HG02642 (cell line): ENCODE data around the gene SDK1.
"Not testable (repeated sequence)": the region's sequence is repeated elsewhere in the genome, so short reads cannot be mapped to it uniquely, and the experiment has no call there.

ENCODE experiments used
- ATAC-seq: cut with Tn5 transposase; IDR thresholded peaks from one replicate; pipeline ENCODE4 v1.9.1; 2021; ENCODE audit warnings: mild to moderate bottlenecking; ENCODE audit not compliant: unreplicated experiment, poor library complexity

The SDK1 gene

DNA sequence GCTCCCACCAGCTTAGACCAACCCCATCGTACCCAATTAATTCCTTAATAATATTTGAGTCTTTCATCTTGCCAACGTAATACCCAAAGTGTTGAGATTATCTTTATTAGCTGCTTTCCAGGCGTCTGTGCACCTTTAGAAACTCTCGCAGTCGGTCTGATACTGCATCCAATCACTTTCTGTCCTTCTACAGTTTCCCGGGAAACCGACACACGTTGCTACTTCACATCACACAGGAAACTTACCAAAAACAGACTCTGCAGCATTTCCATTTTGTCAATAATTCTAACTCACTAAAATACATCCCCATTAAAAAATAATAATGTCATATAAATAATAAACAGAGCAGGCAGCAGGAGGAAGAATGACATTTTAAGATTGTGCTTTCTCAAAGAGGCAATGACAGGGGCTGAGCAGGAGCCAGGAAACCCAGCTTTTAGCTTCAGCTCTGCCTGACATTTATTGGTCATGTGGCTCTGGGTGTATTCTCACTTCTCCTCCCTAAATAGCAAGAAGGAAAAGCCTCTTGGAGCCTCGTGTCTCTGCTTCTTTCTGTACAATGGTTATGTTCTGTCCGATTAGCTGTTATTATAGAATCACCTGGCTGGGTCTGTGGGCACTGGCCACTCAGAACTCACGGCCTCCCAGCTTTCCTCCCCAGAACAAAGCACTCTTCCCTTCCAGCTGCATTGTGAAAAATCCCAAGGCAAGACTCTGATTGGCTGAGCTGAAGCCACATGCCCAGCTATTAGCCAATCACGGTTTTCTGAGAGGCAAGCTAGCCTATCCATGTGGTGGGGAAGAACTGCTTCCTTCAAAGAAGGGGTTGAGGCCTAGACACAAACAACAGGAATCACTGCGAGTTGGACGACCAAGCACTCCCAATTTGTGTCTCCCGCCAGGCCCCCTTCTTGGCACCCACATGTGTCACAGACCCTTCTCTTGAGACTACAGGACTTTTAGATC, 956.4 kb downstream of the SDK1 start:
- no peak for ATAC-seq

DNA sequence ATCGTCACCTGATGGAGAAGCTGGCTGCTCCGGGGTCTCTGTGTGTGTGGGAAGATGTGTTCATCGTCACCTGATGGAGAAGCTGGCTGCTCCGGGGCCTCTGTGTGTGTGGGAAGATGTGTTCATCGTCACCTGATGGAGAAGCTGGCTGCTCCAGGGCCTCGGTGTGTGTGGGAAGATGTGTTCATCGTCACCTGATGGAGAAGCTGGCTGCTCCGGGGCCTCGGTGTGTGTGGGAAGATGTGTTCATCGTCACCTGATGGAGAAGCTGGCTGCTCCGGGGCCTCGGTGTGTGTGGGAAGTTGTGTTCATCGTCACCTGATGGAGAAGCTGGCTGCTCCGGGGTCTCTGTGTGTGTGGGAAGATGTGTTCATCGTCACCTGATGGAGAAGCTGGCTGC, 959.1 kb downstream of the SDK1 start:
- not testable (repeated sequence) for ATAC-seq

DNA sequence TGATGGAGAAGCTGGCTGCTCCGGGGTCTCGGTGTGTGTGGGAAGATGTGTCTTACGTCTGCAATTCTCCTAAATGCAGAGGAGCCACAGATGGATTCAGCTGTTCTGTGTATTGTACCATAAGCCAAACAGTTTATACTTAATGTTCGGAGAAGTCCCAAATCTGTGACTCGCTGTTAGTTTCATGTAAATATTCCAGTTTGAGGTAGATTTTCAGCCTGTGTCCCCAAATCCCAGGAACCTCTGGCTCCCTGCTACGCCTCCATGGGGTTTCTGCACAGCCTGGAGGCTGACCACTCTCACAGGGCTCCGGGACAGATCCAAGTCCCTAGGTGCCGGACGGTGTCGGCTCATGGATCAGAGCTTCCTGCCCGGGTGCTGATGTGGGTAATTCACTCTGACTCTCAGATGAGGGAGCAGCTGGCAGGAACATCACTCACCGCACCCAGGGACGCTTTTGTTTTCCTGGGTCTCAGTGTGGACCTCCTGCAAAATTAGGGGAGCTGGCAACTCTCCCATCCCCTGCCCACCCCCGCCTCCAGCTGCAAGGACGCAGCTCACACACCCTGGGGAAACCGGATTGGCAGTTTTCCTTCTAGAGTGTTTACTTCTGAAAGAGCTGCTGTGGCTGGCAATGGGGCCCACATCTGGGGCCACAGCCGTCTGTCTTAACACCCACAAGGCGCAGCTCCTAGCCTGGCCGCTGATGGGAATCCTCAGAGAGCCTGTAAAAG, 960.0 kb downstream of the SDK1 start:
- ATAC-seq: no peak

DNA sequence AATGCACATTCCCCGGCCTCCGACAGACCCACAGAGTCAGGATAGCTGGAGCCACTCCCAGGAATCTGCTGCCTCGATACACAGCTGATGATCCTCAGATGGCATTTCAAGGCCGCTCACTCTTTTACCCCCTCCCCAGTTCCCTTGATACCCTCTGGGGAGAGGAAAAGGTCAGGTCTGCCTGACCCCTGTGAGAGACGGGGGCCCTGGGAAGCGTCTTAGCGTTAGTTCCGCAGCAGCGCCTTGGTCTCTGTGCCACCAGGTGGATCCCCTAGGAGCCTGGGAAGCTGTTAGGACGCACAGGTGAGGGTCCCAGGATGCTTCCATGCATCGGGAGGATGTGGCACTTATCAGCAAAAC, 960.5 kb downstream of the SDK1 start:
- ATAC-seq: no peak

DNA sequence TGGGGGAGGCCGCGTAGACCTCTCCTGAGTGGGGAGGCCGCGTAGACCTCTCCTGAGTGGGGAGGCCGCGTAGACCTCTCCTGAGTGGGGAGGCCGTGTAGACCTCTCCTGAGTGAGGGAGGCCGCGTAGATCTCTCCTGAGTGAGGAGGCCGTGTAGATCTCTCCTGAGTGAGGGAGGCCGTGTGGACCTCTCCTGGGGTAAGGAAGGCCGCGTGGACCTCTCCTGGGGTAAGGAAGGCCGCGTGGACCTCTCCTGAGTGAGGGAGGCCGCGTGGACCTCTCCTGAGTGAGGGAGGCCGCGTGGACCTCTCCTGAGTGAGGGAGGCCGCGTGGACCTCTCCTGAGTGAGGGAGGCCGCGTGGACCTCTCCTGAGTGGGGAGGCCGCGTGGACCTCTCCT, 963.2 kb downstream of the SDK1 start:
- not testable (repeated sequence) for ATAC-seq

DNA sequence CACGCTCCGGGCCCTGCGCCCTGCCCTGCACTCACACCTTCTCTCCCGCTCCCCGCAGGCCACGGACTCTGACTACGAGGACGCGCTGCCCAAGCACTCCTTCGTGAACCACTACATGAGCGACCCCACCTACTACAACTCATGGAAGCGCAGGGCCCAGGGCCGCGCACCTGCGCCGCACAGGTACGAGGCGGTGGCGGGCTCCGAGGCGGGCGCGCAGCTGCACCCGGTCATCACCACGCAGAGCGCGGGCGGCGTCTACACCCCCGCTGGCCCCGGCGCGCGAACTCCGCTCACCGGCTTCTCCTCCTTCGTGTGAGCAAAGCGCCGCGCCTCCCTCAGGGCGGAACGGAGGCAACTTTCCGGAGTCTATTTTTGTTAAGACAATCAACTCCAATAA, 964.0 kb downstream of the SDK1 start:
- ATAC-seq: no peak

DNA sequence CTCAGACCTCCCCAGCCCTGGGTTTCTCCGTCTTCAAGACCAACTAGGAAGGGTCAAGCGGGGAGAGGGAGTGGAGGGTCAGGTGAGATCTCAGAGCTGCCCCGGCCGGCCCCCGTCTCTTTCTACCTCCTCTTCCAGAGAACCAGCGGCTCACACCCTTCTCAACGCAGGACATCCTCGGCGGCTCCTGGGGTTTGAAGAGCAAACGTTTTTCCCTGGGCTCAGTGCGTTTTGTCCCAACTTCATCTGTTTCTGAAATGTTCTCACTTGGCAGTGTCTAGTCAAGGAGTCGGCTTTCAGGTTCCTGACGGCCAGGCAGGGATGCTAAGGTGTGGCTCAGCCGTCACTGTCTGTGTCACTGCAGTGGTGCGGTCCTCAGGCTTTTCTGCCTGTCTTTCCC, 964.6 kb downstream of the SDK1 start:
- ATAC-seq: no peak

DNA sequence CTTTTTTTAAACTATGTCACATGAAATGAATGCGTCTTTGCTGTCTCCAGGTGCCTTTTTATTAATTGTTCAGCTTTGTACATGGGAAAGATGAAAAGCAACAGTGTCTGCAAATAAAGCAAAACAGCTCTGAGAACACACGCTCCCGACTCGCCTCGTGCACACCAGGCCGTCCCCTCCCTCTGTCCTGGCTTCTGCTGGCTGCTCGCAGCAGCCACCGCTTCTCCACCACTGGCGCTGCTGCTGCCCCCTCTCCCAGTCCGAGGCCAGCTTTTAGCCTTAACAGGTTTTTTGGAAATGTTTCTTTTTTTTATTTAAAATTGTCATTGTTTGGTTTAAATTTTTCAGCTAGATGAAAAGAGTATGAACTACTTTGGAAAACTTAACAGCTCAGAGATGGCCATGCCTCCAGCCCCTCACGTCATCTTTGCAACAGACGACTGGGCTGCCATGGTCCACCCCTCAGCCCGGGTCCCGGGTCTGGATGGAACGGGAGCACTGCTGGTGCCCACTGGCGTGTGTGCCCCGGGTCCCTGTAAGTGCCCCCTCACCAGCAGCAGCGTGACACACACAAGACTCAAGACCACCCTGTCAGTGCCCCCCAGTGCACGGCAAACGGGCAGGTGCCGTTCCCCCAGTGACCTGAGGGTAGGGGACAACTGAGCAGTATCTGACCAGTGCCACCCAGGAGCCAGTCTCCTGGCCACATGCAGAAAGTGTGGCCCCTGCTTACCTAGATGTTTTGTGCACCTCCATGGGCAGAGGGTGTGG, 965.4 kb downstream of the SDK1 start:
- no peak for ATAC-seq

DNA sequence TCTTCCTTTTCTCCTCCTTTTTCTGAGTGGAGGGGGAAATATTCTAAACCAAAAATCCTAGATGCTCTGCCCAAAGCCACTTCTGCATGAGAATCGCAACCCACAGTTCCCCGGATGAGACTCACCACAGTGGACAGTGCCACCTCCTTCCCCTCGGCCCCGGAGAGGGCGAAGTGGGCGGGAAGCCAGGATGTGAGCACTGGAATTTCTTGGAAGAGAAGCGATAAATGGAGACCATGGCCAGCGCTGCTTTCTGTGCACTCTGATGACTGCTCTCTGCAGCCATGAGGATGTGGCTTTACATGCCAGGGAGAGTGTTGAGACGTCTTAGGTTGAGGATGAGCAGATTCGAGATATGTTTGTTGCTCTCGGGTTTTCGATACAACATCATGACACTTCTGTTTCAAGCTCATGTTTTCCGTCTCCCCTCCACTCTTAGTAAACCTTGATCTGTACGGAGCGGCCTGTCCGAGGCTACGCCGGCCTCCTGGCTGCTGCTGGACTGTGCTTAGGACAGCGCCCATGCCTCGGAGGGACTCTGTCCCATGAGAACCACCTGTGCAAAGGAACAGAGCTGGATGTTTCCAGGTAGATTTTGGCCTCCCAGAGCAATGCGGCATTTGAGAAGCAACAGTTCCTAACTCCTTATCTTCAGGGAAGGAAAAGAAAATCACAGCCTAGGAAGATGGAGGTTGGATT, 966.4 kb downstream of the SDK1 start:
- ATAC-seq: no peak

DNA sequence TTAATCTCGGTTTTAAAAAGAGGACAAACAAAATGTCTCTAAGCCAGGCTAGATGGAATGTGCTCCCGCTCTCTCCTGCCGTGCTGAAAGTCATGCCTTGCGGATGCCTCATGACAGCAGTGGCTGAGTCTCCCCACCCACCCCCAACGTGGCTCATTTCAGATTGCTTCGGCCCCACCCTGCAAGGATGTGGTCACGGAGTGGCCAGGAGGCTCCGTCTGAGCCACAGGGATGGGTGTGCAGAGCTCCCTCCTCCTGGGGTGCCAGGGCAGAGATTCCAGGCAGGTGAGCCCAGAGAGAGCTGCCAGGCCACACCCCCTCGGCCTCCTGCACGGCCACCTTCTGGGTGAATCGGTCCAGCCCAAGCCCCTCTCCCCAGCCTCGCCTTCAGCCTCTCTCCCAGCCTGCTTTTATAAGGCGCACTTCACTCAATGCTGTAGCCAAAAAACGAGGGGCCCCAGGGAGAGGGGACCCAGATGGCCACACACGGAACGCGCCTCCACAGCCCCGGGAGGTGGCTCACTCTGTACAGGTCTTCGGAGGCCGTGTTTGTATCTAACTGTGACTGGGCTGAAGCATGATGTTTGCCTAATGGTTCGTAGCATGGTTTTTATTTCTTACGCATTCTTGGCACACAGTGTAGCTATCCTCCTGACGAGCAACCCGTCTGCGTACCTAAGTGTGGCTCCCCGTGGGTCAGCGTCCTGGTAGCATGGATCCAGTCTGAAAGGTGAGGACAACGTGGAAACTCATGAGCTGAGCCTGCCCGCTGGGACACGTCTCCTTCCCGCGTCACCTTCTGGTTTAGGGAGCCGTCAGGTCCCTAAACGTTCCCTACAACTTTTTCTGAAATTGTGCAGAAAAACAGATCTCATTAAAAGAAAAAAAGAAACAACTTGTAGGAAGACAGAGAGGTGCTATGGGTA, 967.3 kb downstream of the SDK1 start:
- ATAC-seq: no peak

DNA sequence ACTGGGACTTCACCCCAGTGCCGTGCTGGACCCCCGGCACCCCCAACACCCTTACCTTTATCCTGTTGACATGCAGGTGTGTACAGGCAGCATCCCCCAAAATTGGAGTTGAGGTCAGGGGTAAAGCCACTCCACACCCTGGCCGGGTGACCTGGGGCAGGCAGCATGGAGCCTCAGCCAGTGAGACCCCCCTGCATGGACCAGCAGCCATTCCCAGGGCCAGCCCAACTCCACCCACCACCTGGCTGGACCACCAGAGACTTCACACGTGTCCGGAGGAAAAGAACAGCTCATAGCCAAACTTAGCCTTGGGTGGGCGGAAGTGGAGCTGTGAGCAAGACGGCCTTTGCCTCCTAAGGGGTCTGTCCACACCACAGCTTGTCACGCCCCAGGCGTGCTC, 968.0 kb downstream of the SDK1 start:
- ATAC-seq: no peak

DNA sequence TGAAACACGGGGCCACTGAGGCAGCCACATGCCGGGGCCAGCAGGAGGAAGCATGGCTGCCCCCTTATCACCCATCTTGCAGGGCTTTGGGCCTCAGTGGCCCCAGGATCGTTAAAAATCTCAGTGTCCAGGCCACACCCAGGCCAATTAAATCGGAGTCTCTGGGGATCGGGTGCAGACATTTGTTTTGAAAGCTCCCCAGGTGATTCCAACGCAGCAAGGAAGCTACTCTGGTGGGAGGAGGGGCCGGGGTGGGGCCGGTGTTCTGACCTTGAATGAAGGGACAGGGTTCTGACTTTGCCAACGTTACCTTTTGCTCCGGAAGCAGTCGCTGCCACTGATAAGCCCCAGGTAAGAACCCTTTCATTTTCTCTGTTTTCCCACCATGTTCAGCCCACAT, 968.7 kb downstream of the SDK1 start:
- ATAC-seq: no peak

DNA sequence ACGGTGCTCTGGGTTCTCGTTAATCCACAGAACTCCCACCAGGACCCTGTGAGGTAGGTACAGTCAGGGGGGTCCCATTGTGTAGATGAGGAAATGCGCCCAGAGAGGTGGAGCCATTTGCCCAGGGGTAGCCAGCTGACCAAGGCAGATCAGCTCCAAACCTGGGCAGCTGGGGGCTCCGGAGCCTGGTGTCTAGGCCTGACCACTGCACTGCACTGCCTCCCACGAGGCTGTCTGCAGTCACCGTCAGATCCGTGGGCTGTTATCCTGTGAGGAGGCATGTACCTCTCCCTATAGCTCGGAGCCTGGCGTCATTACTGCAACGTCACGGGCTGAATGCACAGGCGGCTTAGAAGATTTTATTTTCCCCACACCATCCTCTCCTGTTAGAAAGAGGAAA, 969.2 kb downstream of the SDK1 start:
- ATAC-seq: no peak

DNA sequence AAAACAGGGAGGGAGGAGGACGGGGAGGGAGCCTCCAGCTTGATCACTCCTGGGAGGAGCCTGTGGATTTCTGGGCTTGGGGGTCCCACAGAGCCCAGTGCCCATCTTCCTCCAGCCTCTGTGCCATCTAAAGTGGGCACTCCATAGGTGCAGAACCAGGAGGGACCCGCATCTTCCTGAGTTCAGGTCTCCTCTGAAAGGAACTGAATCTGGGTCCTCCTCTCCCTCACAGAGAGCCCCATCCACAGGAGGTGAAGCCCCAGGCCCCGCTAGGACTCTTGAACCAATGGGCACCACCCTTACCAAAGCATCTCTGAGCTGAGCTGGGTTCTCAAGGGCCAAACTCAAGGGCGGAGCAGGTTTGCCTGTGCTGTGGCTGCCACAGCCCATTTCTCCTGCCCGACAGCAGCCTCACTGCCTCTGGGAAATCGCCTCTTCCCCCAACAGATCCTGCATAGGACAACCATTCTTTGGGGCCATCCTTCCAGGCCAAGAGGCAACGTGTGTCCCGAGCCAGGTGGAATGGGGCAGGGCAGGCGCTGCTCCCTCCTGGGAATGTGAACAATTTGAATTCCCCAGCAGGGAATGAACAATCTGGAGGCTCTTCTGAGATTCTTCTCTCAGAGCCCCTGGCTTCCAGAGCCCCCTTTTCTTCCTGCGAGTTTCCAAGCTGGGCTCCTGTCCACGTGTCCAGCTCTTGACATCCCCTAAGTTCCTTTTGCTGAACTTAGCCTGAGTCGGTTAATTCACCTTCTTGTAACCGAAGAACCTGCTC, 970.1 kb downstream of the SDK1 start:
- no peak for ATAC-seq

DNA sequence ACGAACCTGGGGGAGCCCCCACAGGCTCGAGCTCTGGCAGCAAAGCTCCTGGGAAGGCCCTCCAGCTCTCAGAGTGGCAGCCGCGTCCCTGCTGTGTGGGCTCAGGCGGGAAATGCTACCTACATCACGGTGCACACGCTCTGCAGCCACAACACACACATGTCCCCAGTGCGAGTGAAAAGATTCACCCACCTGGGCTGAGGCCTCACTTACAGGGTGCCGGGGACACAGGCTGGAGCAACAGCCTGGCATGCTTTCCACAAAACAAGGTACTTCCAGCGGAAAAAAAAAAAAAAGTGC, 970.6 kb downstream of the SDK1 start:
- ATAC-seq: no peak

DNA sequence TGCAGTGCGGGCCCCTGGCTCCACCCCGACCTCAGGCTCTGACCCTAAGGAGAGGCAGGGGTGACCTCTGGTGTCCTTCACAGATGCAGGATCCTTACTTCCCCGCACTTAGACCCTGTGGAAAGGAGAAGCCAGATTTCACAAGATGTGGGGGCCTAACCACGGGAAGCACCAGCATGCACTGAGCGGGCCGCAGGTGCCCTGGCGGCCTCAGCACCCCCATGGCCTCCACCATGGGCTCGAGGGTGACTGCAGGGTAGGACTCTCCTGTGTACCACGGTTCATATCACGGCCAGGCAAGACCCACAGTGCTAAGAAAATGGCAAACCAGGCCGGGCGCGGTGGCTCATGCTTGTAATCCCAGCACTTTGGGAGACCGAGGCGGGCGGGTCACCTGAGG, 971.1 kb downstream of the SDK1 start:
- ATAC-seq: no peak

DNA sequence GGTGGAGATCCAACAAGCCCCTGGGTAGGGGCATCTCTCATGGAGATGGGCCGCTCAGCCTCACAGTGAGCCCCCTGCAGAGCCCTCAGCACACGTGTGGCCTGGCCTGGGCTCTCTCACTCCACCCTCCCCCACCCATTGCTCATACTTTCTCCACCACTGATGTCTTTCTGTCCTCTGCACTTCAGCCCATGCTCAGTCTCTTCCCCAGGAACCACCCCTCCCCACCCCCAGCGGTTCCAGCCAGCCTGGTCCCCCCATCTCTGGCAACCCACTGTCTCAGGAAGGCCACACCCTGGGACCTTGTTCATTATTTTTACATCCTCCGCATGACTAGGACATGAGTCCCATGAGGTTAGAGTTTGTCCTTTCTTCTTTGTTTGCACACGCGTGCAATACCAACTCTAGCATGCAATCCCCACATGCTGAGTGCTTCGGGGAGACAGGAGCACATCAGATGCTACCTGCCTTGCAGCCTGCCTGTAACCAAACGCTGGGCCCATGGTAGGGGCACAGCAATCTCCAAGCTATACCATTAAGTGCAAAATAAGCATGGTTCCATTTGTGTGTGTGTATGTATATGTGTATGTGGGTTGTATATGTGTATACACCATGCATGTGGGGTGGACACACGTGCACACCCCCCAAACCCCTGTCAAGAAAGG, 972.6 kb downstream of the SDK1 start:
- ATAC-seq: no peak

DNA sequence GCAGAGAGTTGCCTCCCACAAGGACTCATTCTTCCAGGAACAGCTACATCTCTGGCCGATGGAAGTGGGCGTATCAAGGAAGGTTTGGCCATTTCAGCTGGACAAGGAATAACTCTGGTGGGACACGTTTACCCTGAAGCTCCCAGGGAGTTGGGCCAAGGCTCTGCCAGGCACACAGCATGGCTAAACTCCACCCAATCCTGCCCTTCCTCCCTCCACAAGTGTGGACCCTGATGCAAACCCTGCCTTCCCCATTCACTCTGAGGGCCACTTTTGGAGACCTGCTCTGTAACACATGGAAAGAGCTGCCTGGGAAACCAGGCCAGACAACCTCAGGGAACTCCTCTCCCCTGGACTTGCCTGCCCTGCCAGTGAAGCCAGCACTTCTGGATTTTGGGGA, 973.2 kb downstream of the SDK1 start:
- no peak for ATAC-seq
